ENCODE measurements around the gene CRK.

The CRK gene

GRCh38 chr17:1486802-1487695 is 31.0 kb upstream of the CRK start:
- peak; percentile 65 to 70 for DNase-seq (ENCODE audit: low read depth in 1 of 2, low spot score in 1 of 2)

- DNase-seq (ENCODE audit: low read depth in 1 of 2, low spot score in 1 of 2), result peak; percentile 32 to 66
Observed at GRCh38 chr17:1485423-1486376, 29.7 kb upstream of the CRK start.

- peak in 1 of 2 donors; percentile 37 for DNase-seq (ENCODE audit: low read depth in 1 of 2, low spot score in 1 of 2)
Observed at GRCh38 chr17:1484676-1485422, 28.8 kb upstream of the CRK start.

GRCh38 chr17:1484060-1484535 is 28.1 kb upstream of the CRK start:
- no peak for DNase-seq (ENCODE audit: low read depth in 1 of 2, low spot score in 1 of 2)

GRCh38 chr17:1482680-1483079 is 26.6 kb upstream of the CRK start:
- no peak for DNase-seq (ENCODE audit: low read depth in 1 of 2, low spot score in 1 of 2)

- DNase-seq (ENCODE audit: low read depth in 1 of 2, low spot score in 1 of 2), result no peak
Observed at GRCh38 chr17:1481736-1482135, 25.7 kb upstream of the CRK start.

GRCh38 chr17:1480747-1481465 is 24.9 kb upstream of the CRK start:
- no peak for DNase-seq (ENCODE audit: low read depth in 1 of 2, low spot score in 1 of 2)

- DNase-seq (ENCODE audit: low read depth in 1 of 2, low spot score in 1 of 2), result no peak
Observed at GRCh38 chr17:1478418-1478817, 22.4 kb upstream of the CRK start.

GRCh38 chr17:1475321-1475854 is 19.4 kb upstream of the CRK start:
- DNase-seq (ENCODE audit: low read depth in 1 of 2, low spot score in 1 of 2), result no peak

GRCh38 chr17:1474402-1475189 is 18.6 kb upstream of the CRK start:
- DNase-seq (ENCODE audit: low read depth in 1 of 2, low spot score in 1 of 2), result no peak

GRCh38 chr17:1473841-1474240 is 17.8 kb upstream of the CRK start:
- DNase-seq (ENCODE audit: low read depth in 1 of 2, low spot score in 1 of 2), result no peak

- no peak for DNase-seq (ENCODE audit: low read depth in 1 of 2, low spot score in 1 of 2)
Observed at GRCh38 chr17:1473170-1473569, 17.1 kb upstream of the CRK start.

- no peak for DNase-seq (ENCODE audit: low read depth in 1 of 2, low spot score in 1 of 2)
Observed at GRCh38 chr17:1471911-1472821, 16.1 kb upstream of the CRK start.

- no peak for DNase-seq (ENCODE audit: low read depth in 1 of 2, low spot score in 1 of 2)
Observed at GRCh38 chr17:1471490-1471889, 15.5 kb upstream of the CRK start.

- no peak for DNase-seq (ENCODE audit: low read depth in 1 of 2, low spot score in 1 of 2)
Observed at GRCh38 chr17:1470755-1471462, 14.9 kb upstream of the CRK start.

- no peak for DNase-seq (ENCODE audit: low read depth in 1 of 2, low spot score in 1 of 2)
Observed at GRCh38 chr17:1470071-1470754, 14.2 kb upstream of the CRK start.

- DNase-seq (ENCODE audit: low read depth in 1 of 2, low spot score in 1 of 2), result no peak
Observed at GRCh38 chr17:1469231-1469852, 13.3 kb upstream of the CRK start.
